GM21529 (cell line): ENCODE results near the gene HSD17B7.

Experiments
- ATAC-seq: cut with Tn5 transposase; IDR thresholded peaks from one replicate; pipeline ENCODE4 v1.9.1; 2021; ENCODE audit not compliant: unreplicated experiment

The HSD17B7 gene

GRCh38 chr1:162855461-162856150 lies 65.1 kb downstream of the HSD17B7 start:
- no peak for ATAC-seq

DNA sequence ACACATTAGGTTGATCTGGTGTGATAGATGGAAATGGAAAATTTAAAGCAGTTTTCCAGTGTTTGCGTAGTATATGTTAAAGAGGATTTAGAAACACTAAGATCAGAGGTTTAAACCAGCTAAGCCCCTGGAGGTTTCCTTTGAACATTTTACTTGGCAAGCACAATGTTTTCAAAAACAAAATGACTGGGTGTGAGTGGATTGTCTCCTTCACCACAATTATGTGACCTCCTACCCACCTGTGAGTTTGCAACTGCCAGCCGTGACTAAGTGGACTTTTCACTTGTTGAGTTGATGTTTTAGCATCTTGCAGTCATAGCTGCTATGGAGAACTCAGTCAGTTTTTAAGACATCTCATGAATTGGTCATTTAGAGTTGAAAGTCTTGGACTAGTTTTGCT lies 65.8 kb downstream of the HSD17B7 start:
- ATAC-seq, result no peak

GRCh38 chr1:162857850-162858249 lies 67.3 kb downstream of the HSD17B7 start:
- ATAC-seq, result no peak

GRCh38 chr1:162859191-162859590 lies 68.7 kb downstream of the HSD17B7 start:
- ATAC-seq, result no peak

DNA sequence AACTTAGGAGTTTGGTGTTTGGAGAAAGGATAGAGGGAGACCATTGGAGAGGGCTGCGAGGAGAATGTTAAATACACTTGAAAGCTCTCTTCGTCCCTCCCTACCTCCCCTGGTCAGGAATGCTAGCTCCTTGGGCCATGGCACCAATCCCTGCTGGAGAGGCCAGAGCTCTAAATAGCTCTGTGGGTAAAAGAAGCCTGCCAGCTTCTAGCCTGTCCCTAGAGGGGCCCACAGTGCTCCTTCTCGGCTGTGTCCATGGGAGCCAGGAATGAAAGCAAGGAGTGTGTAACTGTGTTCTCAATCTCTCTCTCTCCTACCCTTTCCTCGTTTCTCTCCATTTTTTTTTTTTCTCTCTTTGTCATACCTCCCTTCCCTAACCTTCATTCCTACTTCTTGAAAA lies 70.6 kb downstream of the HSD17B7 start, which contains the start of gene CCDC190:
Gene CCDC190, minus strand, starts transcription at position 75 of the 400 bp plus-strand sequence. CDS start 1,529 bp downstream, outside the sequence.
- ATAC-seq, result no peak

DNA sequence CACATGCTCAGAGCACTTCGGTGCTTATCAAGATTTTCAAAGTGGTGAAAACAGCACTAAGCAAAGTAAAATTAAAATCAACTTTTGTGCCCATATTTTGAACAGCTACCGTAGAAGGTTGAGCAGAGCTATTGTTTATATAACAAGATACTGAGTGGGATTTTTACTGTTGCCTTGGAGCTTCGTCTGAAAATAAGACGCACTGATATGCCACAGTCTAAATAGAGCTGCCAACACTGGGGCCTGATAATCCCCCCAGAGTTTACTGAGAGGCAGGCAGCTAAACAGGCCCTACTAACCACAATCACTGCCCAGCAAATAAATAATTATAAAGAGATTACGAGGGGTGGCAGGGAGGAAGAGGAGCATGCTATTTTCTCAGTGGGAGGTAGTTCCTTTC lies 71.1 kb downstream of the HSD17B7 start:
- ATAC-seq, result no peak
